Kidney (tissue), 14 donors: Measurements from ENCODE around the gene RANGAP1. TPM values are rescaled to one million over a fixed set of nuclear protein-coding genes. Genes with fewer than 3 reads are reported as not detected.

Experiments
- DNase-seq, 5 donors: peaks; one replicate each; pipeline ENCODE4 v3.0.0-alpha.2; 2013 to 2020
- FAIRE-seq: peaks from 2 replicates; lab custom pipeline; 2012; peaks lifted over from hg19 to GRCh38; lab: Jason Lieb, UNC
- H3K27ac ChIP-seq, 2 donors: one replicate each; pipeline ENCODE4 v1.7.0; 2013; ENCODE audit warnings: low read depth in 2 of 2, low read length in 2 of 2, inconsistent platforms in 1 of 2
- H3K27me3 ChIP-seq: one replicate; pipeline ENCODE4 v1.7.1; 2013; ENCODE audit warnings: low read length, inconsistent platforms; ENCODE audit not compliant: control insufficient read depth, insufficient read depth
- H3K36me3 ChIP-seq, 3 donors: one replicate each; pipeline versions ENCODE4 v1.7.0 to v1.7.1; 2013; ENCODE audit warnings: low read length in 3 of 3, control low read depth in 1 of 3, inconsistent platforms in 1 of 3; ENCODE audit not compliant: insufficient read depth in 3 of 3, control insufficient read depth in 2 of 3
- H3K4me1 ChIP-seq, 3 donors: one replicate each; pipeline versions ENCODE4 v1.7.0 to v1.7.1; 2013; ENCODE audit warnings: low read length in 3 of 3, inconsistent platforms in 1 of 3, low read depth in 1 of 3; ENCODE audit not compliant: control insufficient read depth in 2 of 3, insufficient read depth in 2 of 3
- H3K4me3 ChIP-seq, 3 donors: one replicate each; pipeline versions ENCODE4 v1.7.0 to v1.8.1; 2013; ENCODE audit warnings: low read length in 3 of 3, control low read depth in 1 of 3, inconsistent platforms in 1 of 3
- H3K9ac ChIP-seq, 3 donors: one replicate each; pipeline versions ENCODE4 v1.7.0 to v1.7.1; 2013; ENCODE audit warnings: low read length in 3 of 3, control low read depth in 1 of 3, inconsistent platforms in 1 of 3
- H3K9me3 ChIP-seq, 3 donors: one replicate each; pipeline versions ENCODE4 v1.7.0 to v1.7.1; 2013; ENCODE audit warnings: low read length in 3 of 3, control low read depth in 1 of 3, inconsistent platforms in 1 of 3; ENCODE audit not compliant: control insufficient read depth in 2 of 3, insufficient read depth in 1 of 3
- CTCF ChIP-seq: IDR thresholded peaks from 3 replicates; pipeline ENCODE4 v1.5.1; 2012; ENCODE audit warnings: mild to moderate bottlenecking, moderate library complexity, borderline replicate concordance; ENCODE audit not compliant: insufficient read depth; ENCODE audit errors: extremely low read depth
- intact Hi-C: fragments of 100-400 bp; cut with DNase I; formaldehyde crosslinking; loops from one replicate; pipeline ENCODE4 v1.11.1; 2022
- polyA plus RNA-seq: library from polyadenylated mRNA; stranded (reverse); fragments of 350-450 nt; fragmentation: Illumina TruSeq; extraction: RNeasy Lipid Tissue Mini Kit (QIAGEN cat#74804); gene quantifications from one replicate; pipeline ENCODE4 v1.2.3, GENCODE V29; 2014; ENCODE audit warnings: low read depth, low replicate concordance; ENCODE audit not compliant: insufficient read depth
- total RNA-seq: library from RNA; stranded (reverse); fragmentation: NEBNext Ultra II Directional; extraction: Animal tissue kit (Norgen Biotek cat#: 25700); gene quantifications from one replicate; pipeline ENCODE4 v1.2.1, GENCODE V29; 2021
- donor health status: control.
- donor health status: control.
- donor health status: control.
- donor health status: control.
- donor health status: control.
- donor health status: DM: yes; HTN: yes; CAD: no.
- donor health status: Normal renal cell carcinoma (clear cell type).

RANGAP1 gene
- total and polyA plus RNA-seq, 2 donors from 2014 or later: 38.8 to 40.8 TPM

GRCh38 chr22:41204992-41205900 lies 80.7 kb downstream of the RANGAP1 start, which contains the start of gene L3MBTL2:
Gene L3MBTL2 (plus strand): TSS chr22:41205312. CDS start chr22:41205363, 51 bp downstream.
- TF ChIP-seq CTCF: no peak
- peaks cover 0 to 6% (median 0%) of the 10 kb centered on the region in 3 donors for H3K4me1 ChIP-seq
- peak within 1 kb of the TSS; percentile 71 to 95 (median 91) for H3K9ac ChIP-seq
- DNase-seq: peak; percentile 97 to 99 (median 98)
- peak within 1 kb of the TSS; percentile 3 to 56 for H3K27ac ChIP-seq
- H3K36me3 ChIP-seq: peaks cover 0 to 4% (median 0%) of the 10 kb centered on the region in 3 donors
- FAIRE-seq: peak; percentile 98
- peak within 1 kb of the TSS; percentile 89 to 96 (median 95) for H3K4me3 ChIP-seq
- intact Hi-C loops: no loop called here
- no peaks in the 10 kb centered on the region for H3K27me3 ChIP-seq
- H3K9me3 ChIP-seq: no peaks in the 10 kb centered on the region

- DNase-seq: no peak
- no peak for TF ChIP-seq CTCF
- Histone ChIP-seq H3K9ac (no peak overlapping the region), H3K27ac (no peak overlapping the region), H3K27me3 (no peaks in the 10 kb centered on the region), H3K4me3 (no peak overlapping the region), H3K9me3 (no peaks in the 10 kb centered on the region), H3K36me3 (no peaks in the 10 kb centered on the region), H3K4me1 (peaks cover 0 to 6% (median 0%) of the 10 kb centered on the region in 3 donors)
- intact Hi-C loops: no loop called here
- no peak for FAIRE-seq
Measured at GRCh38 chr22:41204066-41204465, 81.9 kb downstream of the RANGAP1 start.

- Histone ChIP-seq H3K27ac (no peak overlapping the region), H3K9me3 (no peaks in the 10 kb centered on the region), H3K36me3 (no peaks in the 10 kb centered on the region), H3K9ac (no peak overlapping the region), H3K4me1 (peaks cover 0 to 6% (median 0%) of the 10 kb centered on the region in 3 donors), H3K27me3 (no peaks in the 10 kb centered on the region), H3K4me3 (no peak overlapping the region)
- intact Hi-C loops: no loop called here
- TF ChIP-seq CTCF: no peak
- DNase-seq (no peak), FAIRE-seq (no peak)
Measured at GRCh38 chr22:41203118-41203517, 82.9 kb downstream of the RANGAP1 start.
